Mesendoderm (in vitro differentiated cells): ENCODE results near the gene GALNT7.

ENCODE experiments used
- DNase-seq: peaks from one replicate; pipeline ENCODE4 v3.0.0; 2013
- H2AK5ac ChIP-seq: 2 replicates; pipeline ENCODE4 v1.6.1; 2013; ENCODE audit warnings: low read length, inconsistent platforms
- H2BK120ac ChIP-seq: 2 replicates; pipeline ENCODE4 v1.6.1; 2013; ENCODE audit warnings: low read depth, mild to moderate bottlenecking, low read length, moderate library complexity, mixed read lengths
- H2BK15ac ChIP-seq: replicated peaks from 2 replicates; pipeline ENCODE4 v1.6.1; 2013; ENCODE audit warnings: low read depth, mild to moderate bottlenecking, moderate library complexity
- H2BK5ac ChIP-seq: 2 replicates; pipeline ENCODE4 v1.6.1; 2013; ENCODE audit warnings: low read length, inconsistent platforms
- H3K18ac ChIP-seq: 2 replicates; pipeline ENCODE4 v1.6.1; 2013; ENCODE audit warnings: mild to moderate bottlenecking, low read length, mixed read lengths
- H3K23ac ChIP-seq: one replicate; pipeline ENCODE4 v1.6.1; 2013; ENCODE audit warnings: low read length
- H3K27ac ChIP-seq: 2 replicates; pipeline ENCODE4 v1.5.1; 2013; ENCODE audit warnings: low read depth, mild to moderate bottlenecking, inconsistent platforms, low read length, moderate library complexity
- H3K27me3 ChIP-seq: 2 replicates; pipeline ENCODE4 v1.6.1; 2013; ENCODE audit warnings: low read length, control low read depth, mild to moderate bottlenecking, inconsistent platforms; ENCODE audit not compliant: insufficient read depth, poor library complexity
- H3K36me3 ChIP-seq: 2 replicates; pipeline ENCODE4 v1.6.1; 2013; ENCODE audit warnings: low read length, inconsistent platforms; ENCODE audit not compliant: control insufficient read depth, insufficient read depth
- H3K4ac ChIP-seq: one replicate; pipeline ENCODE4 v1.6.1; 2013; ENCODE audit warnings: low read depth, mild to moderate bottlenecking, low read length, moderate library complexity
- H3K4me1 ChIP-seq: 2 replicates; pipeline ENCODE4 v1.6.1; 2013; ENCODE audit warnings: low read depth, low read length, inconsistent platforms; ENCODE audit not compliant: control insufficient read depth
- H3K4me2 ChIP-seq: 2 replicates; pipeline ENCODE4 v1.6.1; 2013; ENCODE audit warnings: low read length
- H3K4me3 ChIP-seq: 2 replicates; pipeline ENCODE4 v1.5.1; 2013; ENCODE audit warnings: mild to moderate bottlenecking, low read length
- H3K56ac ChIP-seq: one replicate; pipeline ENCODE4 v1.6.1; 2013; ENCODE audit warnings: low read length
- H3K79me1 ChIP-seq: 2 replicates; pipeline ENCODE4 v1.6.1; 2013; ENCODE audit warnings: low read length, inconsistent platforms
- H3K79me2 ChIP-seq: 2 replicates; pipeline ENCODE4 v1.6.1; 2013; ENCODE audit warnings: mild to moderate bottlenecking, low read length; ENCODE audit not compliant: control insufficient read depth, insufficient read depth
- H3K9ac ChIP-seq: 2 replicates; pipeline ENCODE4 v1.6.1; 2013; ENCODE audit warnings: low read length, inconsistent platforms
- H4K5ac ChIP-seq: one replicate; pipeline ENCODE4 v1.6.1; 2013; ENCODE audit warnings: low read length
- H4K8ac ChIP-seq: one replicate; pipeline ENCODE4 v1.6.1; 2013; ENCODE audit warnings: low read depth, mild to moderate bottlenecking, control low read depth, low read length, moderate library complexity
- WGBS: extraction: QIAGEN DNeasy Blood & Tissue Kit; methylation state at CpG from one replicate; pipeline ENCODE4 v1.1.7; 2013; ENCODE audit warnings: low lambda C conversion rate, missing lambda C conversion rate; ENCODE audit not compliant: insufficient coverage; ENCODE audit errors: extremely low coverage; 5-methylcytosine and 5-hydroxymethylcytosine counted together

The GALNT7 gene

DNA sequence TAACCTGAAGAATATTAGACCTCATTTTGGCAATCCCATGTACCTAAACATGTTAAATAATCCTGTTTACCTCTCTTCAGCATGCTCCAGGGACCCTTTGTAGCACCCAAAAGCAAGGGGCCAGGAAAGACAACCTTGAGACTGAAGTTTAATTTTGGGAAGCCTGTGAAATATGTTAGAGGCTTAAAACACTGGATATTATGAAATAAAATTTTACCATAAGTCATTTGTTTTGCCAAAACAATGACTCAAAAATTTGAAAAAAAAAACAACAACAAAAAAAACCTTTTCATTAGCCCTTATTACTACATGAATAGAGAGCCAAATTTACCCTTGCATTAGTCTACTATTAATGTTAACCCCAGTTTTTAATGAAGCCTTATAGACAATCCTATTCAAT lies 115.9 kb downstream of the GALNT7 start:
- no peaks in the 10 kb centered on the region for H3K4me1 ChIP-seq
- H3K36me3 ChIP-seq: no peaks in the 10 kb centered on the region
- no peak for DNase-seq
- H2BK120ac ChIP-seq: no peak overlapping the region
- H3K9ac ChIP-seq: no peak overlapping the region
- H3K79me2 ChIP-seq: no peaks in the 10 kb centered on the region
- H2AK5ac ChIP-seq: no peak overlapping the region
- peaks cover 6% of the 10 kb centered on the region for H3K79me1 ChIP-seq
- no peak overlapping the region for H3K4ac ChIP-seq
- no peak overlapping the region for H2BK5ac ChIP-seq
- H3K18ac ChIP-seq: no peak overlapping the region
- H4K5ac ChIP-seq: no peak overlapping the region
- H4K8ac ChIP-seq: no peak overlapping the region
- no peaks in the 10 kb centered on the region for H3K27me3 ChIP-seq
- no peak overlapping the region for H3K27ac ChIP-seq
- no peak overlapping the region for H2BK15ac ChIP-seq
- H3K4me2 ChIP-seq: no peak overlapping the region
- H3K56ac ChIP-seq: no peak overlapping the region
- no peak overlapping the region for H3K23ac ChIP-seq
- no peak overlapping the region for H3K4me3 ChIP-seq

GRCh38 chr4:173287486-173287885 lies 118.9 kb downstream of the GALNT7 start:
- Histone ChIP-seq H2BK120ac (no peak overlapping the region), H3K56ac (no peak overlapping the region), H3K27ac (no peak overlapping the region), H3K79me1 (peaks cover 4% of the 10 kb centered on the region), H4K5ac (no peak overlapping the region), H3K4ac (no peak overlapping the region), H3K9ac (no peak overlapping the region), H3K4me1 (no peaks in the 10 kb centered on the region), H2BK15ac (no peak overlapping the region), H3K4me2 (no peak overlapping the region), H2BK5ac (no peak overlapping the region), H3K36me3 (no peaks in the 10 kb centered on the region), H3K18ac (no peak overlapping the region), H4K8ac (no peak overlapping the region), H3K4me3 (no peak overlapping the region), H3K27me3 (no peaks in the 10 kb centered on the region), H3K23ac (no peak overlapping the region), H3K79me2 (no peaks in the 10 kb centered on the region), H2AK5ac (no peak overlapping the region)
- WGBS: no CpG with 5 or more reads among the region's 2 CpGs
- DNase-seq: no peak

DNA sequence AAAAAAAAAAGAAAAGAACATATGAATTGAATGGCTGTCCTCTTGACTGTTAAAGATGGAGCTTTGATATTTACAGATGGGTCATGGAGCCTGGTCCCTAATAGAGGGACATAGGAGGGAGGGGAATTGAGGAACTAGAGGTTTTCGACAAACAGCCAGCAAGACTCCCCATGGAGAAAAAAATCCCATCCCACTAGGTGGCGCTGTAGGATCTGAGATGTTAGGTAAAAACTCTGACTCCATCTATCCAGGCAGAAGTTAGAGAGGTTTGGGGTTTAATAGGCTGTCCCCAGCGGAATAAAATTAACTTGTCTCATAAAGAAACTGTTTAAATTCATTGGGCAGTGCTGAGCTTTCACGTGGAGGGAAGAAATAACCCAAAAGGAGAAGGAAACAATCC lies 119.7 kb downstream of the GALNT7 start:
- H3K23ac ChIP-seq: no peak overlapping the region
- H4K8ac ChIP-seq: no peak overlapping the region
- H3K27ac ChIP-seq: no peak overlapping the region
- no peak overlapping the region for H2BK120ac ChIP-seq
- H3K79me2 ChIP-seq: no peaks in the 10 kb centered on the region
- no peak overlapping the region for H2AK5ac ChIP-seq
- H3K56ac ChIP-seq: no peak overlapping the region
- H3K79me1 ChIP-seq: peaks cover 4% of the 10 kb centered on the region
- no CpG with 5 or more reads among the region's 4 CpGs for WGBS
- no peak overlapping the region for H3K18ac ChIP-seq
- H3K4me2 ChIP-seq: no peak overlapping the region
- DNase-seq: peak; percentile 77
- H2BK5ac ChIP-seq: no peak overlapping the region
- H3K4me1 ChIP-seq: no peaks in the 10 kb centered on the region
- H3K27me3 ChIP-seq: no peaks in the 10 kb centered on the region
- H3K9ac ChIP-seq: no peak overlapping the region
- H3K4me3 ChIP-seq: no peak overlapping the region
- H3K4ac ChIP-seq: no peak overlapping the region
- no peak overlapping the region for H2BK15ac ChIP-seq
- H4K5ac ChIP-seq: no peak overlapping the region
- H3K36me3 ChIP-seq: no peaks in the 10 kb centered on the region

- H4K8ac ChIP-seq: no peak overlapping the region
- H3K4me3 ChIP-seq: no peak overlapping the region
- no peaks in the 10 kb centered on the region for H3K27me3 ChIP-seq
- H3K27ac ChIP-seq: no peak overlapping the region
- DNase-seq: no peak
- H2BK15ac ChIP-seq: no peak overlapping the region
- H3K79me1 ChIP-seq: peaks cover 6% of the 10 kb centered on the region
- H3K18ac ChIP-seq: no peak overlapping the region
- H4K5ac ChIP-seq: no peak overlapping the region
- H2BK5ac ChIP-seq: no peak overlapping the region
- H3K56ac ChIP-seq: no peak overlapping the region
- no peak overlapping the region for H3K4ac ChIP-seq
- H3K79me2 ChIP-seq: no peaks in the 10 kb centered on the region
- no peaks in the 10 kb centered on the region for H3K4me1 ChIP-seq
- no CpG with 5 or more reads among the region's 3 CpGs for WGBS
- H3K4me2 ChIP-seq: no peak overlapping the region
- no peak overlapping the region for H2AK5ac ChIP-seq
- no peaks in the 10 kb centered on the region for H3K36me3 ChIP-seq
- H2BK120ac ChIP-seq: no peak overlapping the region
- H3K23ac ChIP-seq: no peak overlapping the region
- no peak overlapping the region for H3K9ac ChIP-seq
Observed at GRCh38 chr4:173288698-173289352, 120.2 kb downstream of the GALNT7 start.

- no peaks in the 10 kb centered on the region for H3K27me3 ChIP-seq
- H3K4ac ChIP-seq: no peak overlapping the region
- H3K56ac ChIP-seq: no peak overlapping the region
- WGBS: no CpG with 5 or more reads among the region's 4 CpGs
- no peaks in the 10 kb centered on the region for H3K4me1 ChIP-seq
- no peak overlapping the region for H4K5ac ChIP-seq
- H3K4me3 ChIP-seq: no peak overlapping the region
- no peak overlapping the region for H3K9ac ChIP-seq
- H4K8ac ChIP-seq: no peak overlapping the region
- no peak overlapping the region for H3K18ac ChIP-seq
- H2BK120ac ChIP-seq: no peak overlapping the region
- peak; percentile 26 for DNase-seq
- H3K4me2 ChIP-seq: no peak overlapping the region
- no peaks in the 10 kb centered on the region for H3K36me3 ChIP-seq
- no peak overlapping the region for H2BK5ac ChIP-seq
- no peak overlapping the region for H2BK15ac ChIP-seq
- no peak overlapping the region for H3K27ac ChIP-seq
- no peak overlapping the region for H2AK5ac ChIP-seq
- no peak overlapping the region for H3K23ac ChIP-seq
- no peaks in the 10 kb centered on the region for H3K79me2 ChIP-seq
- H3K79me1 ChIP-seq: peaks cover 6% of the 10 kb centered on the region
Observed at GRCh38 chr4:173289353-173289727, 120.7 kb downstream of the GALNT7 start.

GRCh38 chr4:173291899-173292298 lies 123.3 kb downstream of the GALNT7 start:
- Histone ChIP-seq H3K56ac (no peak overlapping the region), H2BK15ac (no peak overlapping the region), H2AK5ac (no peak overlapping the region), H3K4me3 (no peak overlapping the region), H3K18ac (no peak overlapping the region), H3K79me2 (no peaks in the 10 kb centered on the region), H3K4me2 (no peak overlapping the region), H3K27me3 (no peaks in the 10 kb centered on the region), H3K4me1 (no peaks in the 10 kb centered on the region), H2BK120ac (no peak overlapping the region), H3K27ac (no peak overlapping the region), H4K8ac (no peak overlapping the region), H3K79me1 (peaks cover 6% of the 10 kb centered on the region), H2BK5ac (no peak overlapping the region), H4K5ac (no peak overlapping the region), H3K4ac (no peak overlapping the region), H3K23ac (no peak overlapping the region), H3K9ac (no peak overlapping the region), H3K36me3 (no peaks in the 10 kb centered on the region)
- WGBS: no CpG with 5 or more reads among the region's 5 CpGs
- no peak for DNase-seq
